Measurements from ENCODE around the gene MIER1. TPM values are rescaled to one million over a fixed set of nuclear protein-coding genes. Genes with fewer than 3 reads are reported as not detected.
A peak's percentile ranks its signal among the peaks of the same experiment; 100 is the strongest.

MIER1 gene
- total and polyA plus RNA-seq, 9 of the 15 experiments (the other 6 are each of a cell fraction or from before 2014, with no cell fraction given): 13.9 to 34.8 (median 21.5) TPM

DNA sequence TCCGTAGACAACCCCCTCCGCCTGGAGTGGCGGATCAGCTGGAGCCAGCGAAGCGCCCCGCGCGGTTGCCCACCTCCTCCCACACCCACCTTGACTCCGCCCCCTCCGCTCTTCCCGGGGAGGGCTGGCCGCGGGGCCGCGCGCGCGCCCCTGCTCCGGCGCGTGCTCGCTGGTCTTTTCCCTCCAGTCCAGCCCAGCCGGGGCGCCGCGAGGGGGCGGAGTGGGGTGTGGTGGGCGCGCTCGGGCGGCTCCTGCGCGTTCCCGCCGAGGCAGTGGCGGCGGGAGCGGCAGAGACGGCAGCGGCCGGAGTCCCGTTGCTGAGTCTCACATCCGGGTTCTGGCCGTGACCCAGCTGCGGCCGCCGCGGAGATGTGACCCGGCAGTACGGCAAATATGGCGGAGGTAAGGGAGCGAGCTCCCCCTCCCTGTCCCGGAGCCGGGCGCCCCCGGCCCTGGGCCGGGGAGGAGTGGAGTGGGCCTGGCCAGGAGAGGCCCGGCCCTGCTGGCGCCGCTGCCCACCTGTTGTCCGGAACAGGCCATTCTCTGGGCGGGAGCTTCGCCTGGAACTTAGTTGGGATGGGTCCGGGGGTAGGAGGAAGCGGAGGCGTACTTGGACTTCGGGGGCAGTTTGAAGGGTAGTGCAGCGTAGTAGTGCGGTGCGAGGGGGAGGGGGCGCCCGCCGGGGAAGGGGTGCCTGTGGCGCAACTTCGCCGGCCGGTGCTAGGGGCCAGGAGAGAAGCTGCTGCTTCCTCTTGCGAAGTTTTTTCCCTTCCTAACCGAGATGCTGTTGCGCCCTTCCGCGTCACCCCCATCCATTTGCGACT, 5.4 kb downstream of the MIER1 start (continued):
- TF ChIP-seq, protein P1, sequence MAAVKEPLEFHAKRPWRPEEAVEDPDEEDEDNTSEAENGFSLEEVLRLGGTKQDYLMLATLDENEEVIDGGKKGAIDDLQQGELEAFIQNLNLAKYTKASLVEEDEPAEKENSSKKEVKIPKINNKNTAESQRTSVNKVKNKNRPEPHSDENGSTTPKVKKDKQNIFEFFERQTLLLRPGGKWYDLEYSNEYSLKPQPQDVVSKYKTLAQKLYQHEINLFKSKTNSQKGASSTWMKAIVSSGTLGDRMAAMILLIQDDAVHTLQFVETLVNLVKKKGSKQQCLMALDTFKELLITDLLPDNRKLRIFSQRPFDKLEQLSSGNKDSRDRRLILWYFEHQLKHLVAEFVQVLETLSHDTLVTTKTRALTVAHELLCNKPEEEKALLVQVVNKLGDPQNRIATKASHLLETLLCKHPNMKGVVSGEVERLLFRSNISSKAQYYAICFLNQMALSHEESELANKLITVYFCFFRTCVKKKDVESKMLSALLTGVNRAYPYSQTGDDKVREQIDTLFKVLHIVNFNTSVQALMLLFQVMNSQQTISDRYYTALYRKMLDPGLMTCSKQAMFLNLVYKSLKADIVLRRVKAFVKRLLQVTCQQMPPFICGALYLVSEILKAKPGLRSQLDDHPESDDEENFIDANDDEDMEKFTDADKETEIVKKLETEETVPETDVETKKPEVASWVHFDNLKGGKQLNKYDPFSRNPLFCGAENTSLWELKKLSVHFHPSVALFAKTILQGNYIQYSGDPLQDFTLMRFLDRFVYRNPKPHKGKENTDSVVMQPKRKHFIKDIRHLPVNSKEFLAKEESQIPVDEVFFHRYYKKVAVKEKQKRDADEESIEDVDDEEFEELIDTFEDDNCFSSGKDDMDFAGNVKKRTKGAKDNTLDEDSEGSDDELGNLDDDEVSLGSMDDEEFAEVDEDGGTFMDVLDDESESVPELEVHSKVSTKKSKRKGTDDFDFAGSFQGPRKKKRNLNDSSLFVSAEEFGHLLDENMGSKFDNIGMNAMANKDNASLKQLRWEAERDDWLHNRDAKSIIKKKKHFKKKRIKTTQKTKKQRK (IDR thresholded peaks at IDR 0.05; ENCODE audit: borderline replicate concordance, low read depth, low read length): no peak
- TF ChIP-seq ZNF830 (CRISPR knock-in tag; IDR thresholded peaks at IDR 0.05) (0 out of 2 replicates have a peak, but pooled peaks have one; percentile 67), ZNF57 (CRISPR knock-in tag; IDR thresholded peaks at IDR 0.05) (no peak), TBL1XR1 (IDR thresholded peaks at IDR 0.05; ENCODE audit: low read length in 2 of 2) (peak in 1 of 2 experiments; percentile 51; a peak in 1 of 4 replicates), ZNF507 (tag; conservative IDR thresholded peaks at IDR 0.05) (no peak), NR4A1 (CRISPR knock-in tag; IDR thresholded peaks at IDR 0.05) (0 out of 2 replicates have a peak, but pooled peaks have one; percentile 10), NR4A1 (tag; IDR thresholded peaks at IDR 0.05) (peak; percentile 88), ZNF274 (IDR thresholded peaks at IDR 0.05; ENCODE audit: borderline replicate concordance, low read depth, low read length) (no peak), NR2F6 (CRISPR knock-in tag; IDR thresholded peaks at IDR 0.05) (no peak), ZNF41 (CRISPR knock-in tag; conservative IDR thresholded peaks at IDR 0.05) (no peak)
- TF ChIP-seq, protein P2, sequence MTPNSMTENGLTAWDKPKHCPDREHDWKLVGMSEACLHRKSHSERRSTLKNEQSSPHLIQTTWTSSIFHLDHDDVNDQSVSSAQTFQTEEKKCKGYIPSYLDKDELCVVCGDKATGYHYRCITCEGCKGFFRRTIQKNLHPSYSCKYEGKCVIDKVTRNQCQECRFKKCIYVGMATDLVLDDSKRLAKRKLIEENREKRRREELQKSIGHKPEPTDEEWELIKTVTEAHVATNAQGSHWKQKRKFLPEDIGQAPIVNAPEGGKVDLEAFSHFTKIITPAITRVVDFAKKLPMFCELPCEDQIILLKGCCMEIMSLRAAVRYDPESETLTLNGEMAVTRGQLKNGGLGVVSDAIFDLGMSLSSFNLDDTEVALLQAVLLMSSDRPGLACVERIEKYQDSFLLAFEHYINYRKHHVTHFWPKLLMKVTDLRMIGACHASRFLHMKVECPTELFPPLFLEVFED (CRISPR knock-in tag; conservative IDR thresholded peaks at IDR 0.05): peak; percentile 83; the same call in 1 of the 2 replicates
- TF ChIP-seq, protein P3, sequence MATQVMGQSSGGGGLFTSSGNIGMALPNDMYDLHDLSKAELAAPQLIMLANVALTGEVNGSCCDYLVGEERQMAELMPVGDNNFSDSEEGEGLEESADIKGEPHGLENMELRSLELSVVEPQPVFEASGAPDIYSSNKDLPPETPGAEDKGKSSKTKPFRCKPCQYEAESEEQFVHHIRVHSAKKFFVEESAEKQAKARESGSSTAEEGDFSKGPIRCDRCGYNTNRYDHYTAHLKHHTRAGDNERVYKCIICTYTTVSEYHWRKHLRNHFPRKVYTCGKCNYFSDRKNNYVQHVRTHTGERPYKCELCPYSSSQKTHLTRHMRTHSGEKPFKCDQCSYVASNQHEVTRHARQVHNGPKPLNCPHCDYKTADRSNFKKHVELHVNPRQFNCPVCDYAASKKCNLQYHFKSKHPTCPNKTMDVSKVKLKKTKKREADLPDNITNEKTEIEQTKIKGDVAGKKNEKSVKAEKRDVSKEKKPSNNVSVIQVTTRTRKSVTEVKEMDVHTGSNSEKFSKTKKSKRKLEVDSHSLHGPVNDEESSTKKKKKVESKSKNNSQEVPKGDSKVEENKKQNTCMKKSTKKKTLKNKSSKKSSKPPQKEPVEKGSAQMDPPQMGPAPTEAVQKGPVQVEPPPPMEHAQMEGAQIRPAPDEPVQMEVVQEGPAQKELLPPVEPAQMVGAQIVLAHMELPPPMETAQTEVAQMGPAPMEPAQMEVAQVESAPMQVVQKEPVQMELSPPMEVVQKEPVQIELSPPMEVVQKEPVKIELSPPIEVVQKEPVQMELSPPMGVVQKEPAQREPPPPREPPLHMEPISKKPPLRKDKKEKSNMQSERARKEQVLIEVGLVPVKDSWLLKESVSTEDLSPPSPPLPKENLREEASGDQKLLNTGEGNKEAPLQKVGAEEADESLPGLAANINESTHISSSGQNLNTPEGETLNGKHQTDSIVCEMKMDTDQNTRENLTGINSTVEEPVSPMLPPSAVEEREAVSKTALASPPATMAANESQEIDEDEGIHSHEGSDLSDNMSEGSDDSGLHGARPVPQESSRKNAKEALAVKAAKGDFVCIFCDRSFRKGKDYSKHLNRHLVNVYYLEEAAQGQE (IDR thresholded peaks at IDR 0.05; ENCODE audit: borderline replicate concordance): peak; percentile 40; the same call in 1 of the 2 replicates
- TF ChIP-seq, protein P3 (CRISPR knock-in tag; IDR thresholded peaks at IDR 0.05; ENCODE audit: low read depth): peak; percentile 55

Data from K562 (cell line).